GM08714 (cell line): ENCODE data around the gene SPRED2.

ENCODE experiments used
- H3K4me3 ChIP-seq: fragments of 200-500 bp; sonication (Bioruptor generic); 2 replicates; pipeline ENCODE4 v1.5.1; 2014; ENCODE audit warnings: mild to moderate bottlenecking, low read length, inconsistent platforms
- ZNF274 ChIP-seq: IDR thresholded peaks from 2 replicates; pipeline ENCODE4 v1.6.1; 2012; ENCODE audit warnings: mild to moderate bottlenecking, low read depth, low read length

Gene SPRED2

DNA sequence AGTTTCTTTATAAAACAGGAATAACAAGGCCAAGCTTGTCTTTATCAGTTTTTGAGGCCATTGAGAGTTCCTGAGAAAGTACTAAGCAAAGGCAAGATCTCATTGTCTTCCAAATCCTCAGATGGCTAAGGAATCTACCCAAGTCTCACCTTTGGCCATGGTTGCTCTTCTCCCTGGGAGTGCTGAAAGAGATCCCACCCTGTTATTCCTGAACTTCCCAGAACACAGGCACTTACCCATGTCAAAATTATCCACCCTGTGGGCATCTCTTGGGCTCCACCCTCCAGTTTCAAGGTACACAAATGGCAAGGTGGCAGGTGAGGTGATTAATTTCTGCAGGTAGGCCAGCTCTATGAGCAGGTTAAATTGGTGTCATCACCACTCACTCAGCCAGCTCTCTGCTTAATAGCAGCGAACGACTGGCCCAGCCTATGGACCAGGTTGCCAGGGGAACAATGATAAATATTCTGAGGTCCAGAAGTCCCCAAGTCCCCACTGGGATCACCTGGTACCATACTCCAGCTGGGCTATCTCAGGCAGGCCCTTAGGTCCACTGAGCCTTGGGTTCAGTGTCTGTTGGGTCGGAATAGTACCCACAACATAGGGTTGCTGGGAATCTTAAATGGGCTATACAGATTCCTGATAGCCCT is 2.3 kb upstream of the SPRED2 start:
- H3K4me3 ChIP-seq, result no peak overlapping the region
- no peak for TF ChIP-seq ZNF274

DNA sequence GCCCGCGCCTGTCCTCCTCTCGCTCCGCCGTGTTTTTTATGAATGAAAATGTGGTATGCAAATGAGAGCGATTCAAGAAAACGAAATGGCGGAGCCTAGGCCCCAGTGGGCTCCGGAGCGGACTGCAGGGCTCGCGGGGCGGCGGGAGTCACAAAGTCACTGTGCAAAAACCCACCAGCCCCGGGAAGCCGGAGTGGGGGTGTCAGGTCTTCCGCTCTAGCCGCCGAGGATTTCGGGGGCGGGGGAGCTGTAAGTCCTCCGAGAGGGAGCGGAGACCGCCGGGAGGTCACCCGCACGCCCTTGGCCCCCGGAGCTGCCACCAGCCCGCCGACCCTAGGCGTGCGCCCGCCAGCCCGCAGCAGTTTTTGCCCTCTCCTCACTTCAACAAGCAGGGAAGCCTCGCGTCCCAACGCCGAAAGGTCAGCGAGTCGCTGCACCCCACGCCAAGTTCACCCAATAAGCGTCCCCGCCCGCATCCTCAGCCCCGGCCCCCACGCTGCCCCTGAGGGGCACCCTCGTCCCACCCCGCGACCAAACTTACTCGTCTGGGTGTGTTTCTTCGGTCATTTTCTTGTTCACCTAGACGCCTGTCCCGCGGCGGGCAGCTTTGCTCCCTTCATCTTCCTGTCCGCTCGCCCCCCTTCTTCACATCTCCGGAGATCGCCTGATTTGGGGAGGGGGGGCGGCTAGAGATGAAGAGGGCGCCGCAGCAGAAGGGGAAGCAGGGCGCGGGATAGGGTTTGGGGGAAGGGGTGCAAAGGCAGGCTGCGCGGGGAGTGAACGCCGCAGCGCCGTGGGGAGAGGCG is 775 bp downstream of the SPRED2 start:
- peak overlapping the region; percentile 70 for H3K4me3 ChIP-seq
- TF ChIP-seq ZNF274, result no peak

DNA sequence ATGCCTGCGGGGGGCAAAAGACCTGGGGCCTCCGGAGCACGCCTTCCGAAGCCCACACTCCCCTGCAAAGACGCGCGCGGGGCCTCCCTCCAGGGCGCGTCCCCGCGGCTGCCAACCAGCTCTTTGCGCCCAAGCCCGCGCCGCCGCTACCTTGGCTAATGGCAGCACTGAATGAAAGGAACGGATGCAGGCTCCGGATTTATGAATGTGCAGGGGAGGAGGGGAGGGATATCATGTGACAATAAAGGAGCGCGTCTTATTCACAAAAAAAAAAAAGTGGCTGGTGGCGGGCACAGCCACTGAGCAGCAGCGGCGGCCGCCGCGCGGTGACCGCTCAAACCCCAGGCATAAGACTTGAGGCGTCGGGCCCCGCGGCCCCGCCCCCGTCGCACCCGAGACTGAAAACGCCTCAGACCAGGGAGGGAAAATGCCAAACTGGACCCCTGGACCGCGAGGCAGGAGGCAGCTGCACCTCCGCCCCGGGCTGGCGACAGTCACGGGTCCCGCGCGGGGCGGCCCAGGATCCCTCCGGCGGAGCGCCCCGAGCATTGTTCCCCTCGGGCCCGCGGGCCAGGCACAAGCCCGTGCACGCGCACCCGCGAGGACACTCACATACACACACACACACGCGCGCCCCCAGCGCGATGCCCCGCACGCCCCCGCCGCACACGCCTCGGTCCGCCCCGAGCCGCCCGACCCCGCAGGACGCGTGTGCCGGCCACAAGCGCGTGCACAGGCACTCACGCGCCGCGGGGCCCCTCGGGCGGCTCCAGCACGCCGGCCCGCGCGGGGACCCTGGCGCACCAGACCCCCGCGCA is 1.6 kb downstream of the SPRED2 start:
- H3K4me3 ChIP-seq, result peak overlapping the region; percentile 70
- TF ChIP-seq ZNF274, result no peak

DNA sequence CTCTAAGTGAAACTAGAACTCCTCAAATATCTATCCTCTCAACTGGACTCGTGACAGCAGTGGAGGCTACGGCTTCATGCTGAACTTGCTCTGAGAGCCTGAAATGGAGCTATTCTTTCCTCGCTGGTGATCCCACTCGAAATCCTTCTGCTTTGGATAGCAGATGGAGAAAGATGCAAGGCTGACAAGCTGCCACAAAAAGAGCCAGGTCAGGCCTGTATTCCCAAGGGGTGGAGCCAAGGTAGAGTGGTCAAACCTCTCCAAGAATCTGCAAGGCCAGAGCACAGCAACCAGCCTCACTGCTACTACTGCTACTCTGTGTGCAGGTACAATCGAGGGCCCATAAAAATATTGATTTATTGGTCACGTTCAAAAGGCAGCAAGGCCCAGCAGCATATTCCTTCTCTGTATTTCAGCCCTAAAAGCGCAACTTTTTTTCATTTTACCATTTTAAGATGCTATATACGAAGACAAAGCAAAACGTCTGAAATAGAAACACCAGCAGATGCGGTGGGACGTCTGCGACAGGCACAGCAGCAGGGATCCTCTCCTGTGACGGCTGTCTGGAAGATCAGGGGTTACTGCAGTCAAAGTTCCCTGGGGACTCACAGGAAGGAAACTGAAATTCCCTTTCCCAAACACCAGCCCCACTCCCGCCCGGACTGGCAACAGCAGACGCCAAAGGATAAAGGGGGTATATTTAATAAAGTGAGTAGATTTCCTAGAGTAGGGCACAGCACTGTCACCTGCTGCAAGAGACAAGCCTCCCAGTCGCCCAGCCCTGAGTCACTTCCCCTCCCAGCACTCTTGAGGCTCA is 2.4 kb downstream of the SPRED2 start:
- TF ChIP-seq ZNF274, result no peak
- H3K4me3 ChIP-seq, result peak overlapping the region; percentile 70; the same call in 1 of the 2 replicates

DNA sequence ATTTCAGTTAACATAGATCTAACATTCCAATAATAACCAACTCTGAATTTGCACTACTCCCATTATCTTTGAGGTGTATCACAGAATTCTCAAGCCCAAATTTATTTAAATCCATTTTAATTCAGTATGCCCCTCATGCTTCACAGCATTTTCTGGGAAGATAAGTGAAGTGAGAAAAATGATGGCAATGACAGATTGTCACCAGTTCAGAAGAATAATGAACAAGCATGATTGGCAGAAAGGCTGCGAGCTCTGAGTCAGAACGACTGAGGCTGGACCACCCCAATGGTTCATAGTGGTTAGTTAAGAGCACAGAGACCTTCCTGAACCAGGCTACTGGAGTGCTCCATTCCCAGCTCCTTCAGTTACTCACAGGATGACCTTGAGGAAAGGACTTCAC is 4.9 kb downstream of the SPRED2 start:
- TF ChIP-seq ZNF274, result no peak
- no peak overlapping the region for H3K4me3 ChIP-seq

DNA sequence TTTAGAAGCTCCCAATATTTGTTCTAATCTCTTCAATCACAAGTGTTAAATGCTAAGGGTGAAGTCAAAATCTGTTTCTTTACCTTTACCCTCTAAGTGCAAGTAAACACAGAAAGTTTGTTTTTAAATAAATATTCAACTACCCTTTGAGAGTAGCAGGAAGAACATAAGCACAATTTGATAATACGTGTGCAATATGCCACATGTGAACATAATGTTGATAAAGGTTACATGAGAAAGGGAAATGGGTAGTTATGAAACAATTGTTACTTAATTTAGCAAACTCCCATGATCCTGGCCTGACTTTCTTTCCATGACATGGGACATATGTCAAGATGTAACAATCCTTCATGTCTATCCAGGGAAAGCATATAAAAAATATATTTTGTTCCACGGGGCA is 7.1 kb downstream of the SPRED2 start:
- TF ChIP-seq ZNF274, result no peak
- no peak overlapping the region for H3K4me3 ChIP-seq

DNA sequence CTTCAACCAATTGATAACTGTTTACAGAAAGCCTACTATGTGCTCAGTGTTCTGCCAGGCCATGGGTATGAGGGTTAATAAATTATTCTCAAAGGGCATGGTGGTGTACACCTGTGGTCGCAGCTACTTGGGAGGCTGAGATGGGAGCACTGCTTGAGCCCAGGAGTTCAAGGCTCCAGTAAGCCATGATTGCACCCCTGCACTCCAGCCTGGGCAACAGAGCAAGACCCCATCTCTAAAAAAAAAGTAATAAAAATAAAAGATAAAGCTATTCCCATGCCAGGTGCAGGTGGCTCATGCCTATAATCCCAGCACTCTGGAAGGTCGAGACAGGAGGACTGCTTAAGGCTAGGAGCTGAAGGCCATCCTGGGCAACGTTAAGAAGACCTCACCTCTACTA is 8.0 kb downstream of the SPRED2 start:
- TF ChIP-seq ZNF274, result no peak
- H3K4me3 ChIP-seq, result no peak overlapping the region

DNA sequence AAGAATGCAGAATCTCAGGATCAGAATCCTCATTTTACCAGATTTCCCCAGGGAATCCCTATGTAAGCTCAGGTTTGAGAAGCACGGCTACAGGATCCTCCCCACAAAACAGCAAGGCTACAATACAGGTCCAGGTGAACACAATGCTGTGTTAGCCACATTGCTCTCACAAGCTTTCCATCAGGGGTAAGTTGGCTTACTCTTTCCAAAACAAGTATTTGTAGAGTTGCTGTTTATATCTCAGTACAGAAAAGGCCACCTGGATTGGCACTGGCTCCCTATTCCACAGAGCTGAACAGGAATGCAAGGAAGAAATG is 11.0 kb downstream of the SPRED2 start:
- no peak overlapping the region for H3K4me3 ChIP-seq
- TF ChIP-seq ZNF274, result no peak

DNA sequence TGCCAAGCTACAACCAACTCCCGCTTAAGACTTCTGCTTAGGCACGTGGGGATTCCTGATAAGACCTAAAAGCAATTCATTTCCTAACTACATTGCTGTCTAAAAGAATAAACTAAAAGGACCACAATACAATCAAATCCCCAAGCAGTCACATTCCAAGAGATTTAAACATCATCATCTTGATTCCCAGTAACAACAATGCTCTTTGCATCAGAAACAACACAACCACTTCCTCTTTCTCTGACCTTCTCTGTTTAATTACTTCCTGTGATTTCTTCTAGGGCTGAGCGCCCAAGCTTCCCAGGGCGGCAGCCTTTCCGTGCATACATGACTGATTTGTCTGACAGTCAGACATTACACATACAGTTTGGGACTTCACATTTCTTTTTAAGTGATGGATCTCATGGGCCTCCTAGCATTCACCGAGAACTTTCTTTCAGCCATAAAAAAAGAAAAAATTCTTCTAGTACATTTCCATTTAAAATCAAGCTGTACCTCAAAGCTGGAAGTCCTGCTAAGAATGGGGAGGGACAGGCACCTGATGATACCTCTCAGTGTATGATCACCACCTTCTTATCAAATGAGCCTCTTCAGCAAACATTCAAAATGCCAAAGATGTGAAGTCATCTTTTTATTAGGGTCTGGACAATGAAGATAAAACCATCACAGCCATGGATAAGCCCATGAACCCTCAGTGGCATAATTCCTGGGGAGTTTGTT is 11.5 kb downstream of the SPRED2 start:
- no peak overlapping the region for H3K4me3 ChIP-seq
- TF ChIP-seq ZNF274, result no peak

DNA sequence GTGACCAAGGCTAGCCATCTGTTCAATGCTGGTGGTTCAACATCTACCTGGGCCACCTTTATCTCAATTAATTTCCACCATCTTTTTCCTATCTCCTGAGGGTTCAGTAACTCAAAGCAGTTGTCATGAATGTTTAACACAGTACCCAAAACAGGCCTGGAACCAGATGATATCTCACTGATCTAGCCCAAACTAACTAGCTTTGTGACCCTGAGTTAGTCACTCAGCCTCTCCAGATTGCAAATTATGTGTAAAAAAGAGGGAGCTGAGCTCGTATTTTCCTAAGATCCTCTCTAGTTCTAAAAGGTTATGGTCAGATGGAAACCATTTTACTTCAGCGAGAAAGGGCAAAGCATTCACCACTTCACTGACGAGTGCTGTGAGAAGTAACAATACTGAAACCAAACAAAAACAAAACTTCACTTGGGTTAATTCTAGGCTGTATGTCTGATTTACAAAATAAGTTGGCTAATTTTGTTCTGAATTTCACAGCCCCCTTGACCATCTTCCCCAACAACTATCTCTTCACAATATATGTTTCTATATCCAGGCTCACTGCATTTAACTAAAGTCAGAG is 14.8 kb downstream of the SPRED2 start:
- TF ChIP-seq ZNF274, result no peak
- no peak overlapping the region for H3K4me3 ChIP-seq

DNA sequence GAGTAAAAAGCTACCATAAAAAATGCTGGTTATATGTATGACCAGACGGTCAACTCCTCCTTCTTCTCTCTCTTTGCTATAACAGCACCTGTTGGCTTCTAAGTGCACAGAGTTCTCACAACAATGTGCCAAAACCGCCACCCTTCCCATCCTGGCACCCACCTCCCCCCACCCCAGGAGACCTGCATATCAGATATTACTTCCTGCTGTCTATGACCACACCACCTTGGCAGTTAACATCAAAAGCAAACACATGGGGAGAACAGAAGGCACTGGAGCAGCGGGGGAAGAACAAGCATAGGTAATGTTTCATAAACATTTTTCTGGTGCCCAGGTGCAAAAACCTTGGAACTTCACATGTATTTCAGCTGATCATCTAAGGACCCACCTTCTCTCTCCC is 15.5 kb downstream of the SPRED2 start:
- H3K4me3 ChIP-seq, result no peak overlapping the region
- TF ChIP-seq ZNF274, result no peak

DNA sequence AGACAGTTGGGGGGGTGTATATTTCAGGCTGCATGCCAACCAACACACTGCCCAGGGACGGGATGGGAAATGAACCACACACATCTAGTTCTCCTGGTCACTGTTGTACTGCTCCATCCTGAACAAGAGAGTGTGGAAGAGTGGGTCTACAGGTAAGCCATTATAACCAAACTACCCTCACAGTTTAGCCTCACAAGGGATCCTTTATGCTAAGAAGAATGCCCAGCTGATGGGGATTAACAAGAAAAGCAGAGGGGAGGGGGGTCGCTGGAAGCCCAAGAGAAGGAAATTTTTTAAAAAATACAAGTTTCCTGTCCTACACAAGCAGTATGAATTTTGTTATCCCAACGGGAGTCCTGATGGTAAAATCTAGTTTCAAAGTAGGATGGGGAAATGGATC is 16.1 kb downstream of the SPRED2 start:
- TF ChIP-seq ZNF274, result no peak
- H3K4me3 ChIP-seq, result no peak overlapping the region

DNA sequence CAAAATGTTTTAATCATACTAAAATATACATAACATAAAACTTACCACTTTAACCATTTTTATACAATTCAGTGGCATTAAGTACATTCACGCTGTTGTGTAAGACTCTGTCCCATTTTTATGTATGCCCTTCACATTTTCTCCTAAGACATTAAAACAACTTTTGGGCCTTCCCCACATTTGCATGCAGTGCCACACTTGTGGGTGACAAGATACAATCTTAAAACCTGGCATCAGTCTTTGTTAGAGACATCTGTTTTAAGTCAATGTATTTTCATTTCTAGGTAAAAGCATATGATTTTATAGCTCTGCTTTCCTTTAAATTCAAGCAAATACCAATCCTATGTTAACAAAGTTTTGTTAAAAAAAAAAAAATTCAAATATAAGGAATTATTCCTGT is 17.3 kb downstream of the SPRED2 start:
- TF ChIP-seq ZNF274, result no peak
- H3K4me3 ChIP-seq, result no peak overlapping the region

DNA sequence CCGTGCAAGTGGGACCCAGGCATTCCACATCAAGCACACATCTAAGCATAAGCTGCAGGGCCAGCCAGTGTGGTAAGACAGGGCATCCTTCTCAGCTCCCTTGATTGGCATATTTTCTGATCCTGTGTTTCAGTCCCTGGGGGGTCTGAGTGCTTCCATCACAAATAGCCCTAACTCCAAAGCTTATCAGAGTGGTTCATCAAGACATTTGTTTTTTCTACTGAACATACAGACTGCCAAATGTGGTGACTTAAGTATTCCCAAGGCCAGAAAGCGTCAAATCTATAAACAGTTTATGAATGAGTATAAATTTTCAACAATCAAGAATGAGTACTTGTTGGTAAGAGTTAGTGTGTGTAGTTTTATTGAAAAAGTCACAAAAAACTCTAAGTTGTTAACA is 18.8 kb downstream of the SPRED2 start:
- no peak for TF ChIP-seq ZNF274
- H3K4me3 ChIP-seq, result no peak overlapping the region
